Activated CD8-positive, alpha-beta memory T cell treated with anti-CD3 and anti-CD28 coated beads, Interleukin-2, amount 10 ng/mL, durations not matched to agents 7 days and 5 days (primary cell): ENCODE results near the gene CLIC5. TPM values are rescaled to one million over a fixed set of nuclear protein-coding genes. Genes with fewer than 3 reads are reported as not detected.

Experiments
- ATAC-seq: fragments of 150-1000 bp; cut with Tn5 transposase; one replicate; pipeline ENCODE4 v1.10.0; 2021; ENCODE audit warnings: moderate library complexity
- CTCF ChIA-PET: fragments of 350-600 bp; sonication (Branson Sonifier 250); formaldehyde crosslinking; loops from one replicate; lab custom pipeline; 2021; ENCODE audit warnings: antibody characterized with exemption; lab: Charles Lee
- DNase-seq: peaks from one replicate; pipeline ENCODE4 v3.0.0-alpha.2; 2020
- H3K27ac Mint-ChIP-seq: one replicate; pipeline ENCODE4 v1.8.0; 2021; ENCODE audit warnings: mild to moderate bottlenecking, mixed read lengths
- H3K27me3 Mint-ChIP-seq: one replicate; pipeline ENCODE4 v1.8.0; 2021; ENCODE audit warnings: mixed read lengths
- H3K36me3 Mint-ChIP-seq: one replicate; pipeline ENCODE4 v1.8.0; 2021; ENCODE audit warnings: mild to moderate bottlenecking, mixed read lengths
- H3K4me1 Mint-ChIP-seq: one replicate; pipeline ENCODE4 v1.8.0; 2021; ENCODE audit warnings: mixed read lengths
- H3K4me3 Mint-ChIP-seq: one replicate; pipeline ENCODE4 v1.8.0; 2021; ENCODE audit warnings: mild to moderate bottlenecking, moderate library complexity, mixed read lengths
- H3K9me3 Mint-ChIP-seq: one replicate; pipeline ENCODE4 v1.8.0; 2022; ENCODE audit warnings: low read depth, mixed read lengths
- total RNA-seq, 2 experiments: library from RNA; stranded (reverse); gene quantifications; one replicate each; pipeline ENCODE4 v1.2.3, GENCODE V29; 2021

Gene CLIC5
- total RNA-seq, 2 experiments from 2014 or later = 6.3 to 7.3 TPM

DNA sequence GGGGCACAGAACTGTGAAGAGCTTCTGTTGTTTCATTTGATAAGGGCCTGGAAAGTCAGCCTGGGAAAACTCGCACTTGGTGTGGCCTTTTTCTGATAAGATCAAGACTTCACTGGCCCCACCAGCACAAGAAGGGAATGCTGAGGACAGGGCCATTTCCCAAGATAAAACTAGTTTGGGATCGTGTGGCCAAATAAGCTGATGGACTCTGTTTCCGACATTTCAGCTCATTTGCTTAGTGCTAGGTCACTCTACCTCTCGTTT is 116.0 kb downstream of the CLIC5 start:
- Mint-ChIP-seq H3K36me3 (peaks cover 1% of the 10 kb centered on the region), H3K9me3 (no peaks in the 10 kb centered on the region), H3K27ac (no peak overlapping the region), H3K4me1 (peaks cover 30% of the 10 kb centered on the region), H3K27me3 (no peaks in the 10 kb centered on the region), H3K4me3 (no peak overlapping the region)
- DNase-seq (no peak), ATAC-seq (no peak)
- CTCF ChIA-PET = interaction anchor here (0.9 kb wide), 1 partner anchor 31 kb away, joined by 4 read pairs; no protein-coding TSS in a partner anchor

DNA sequence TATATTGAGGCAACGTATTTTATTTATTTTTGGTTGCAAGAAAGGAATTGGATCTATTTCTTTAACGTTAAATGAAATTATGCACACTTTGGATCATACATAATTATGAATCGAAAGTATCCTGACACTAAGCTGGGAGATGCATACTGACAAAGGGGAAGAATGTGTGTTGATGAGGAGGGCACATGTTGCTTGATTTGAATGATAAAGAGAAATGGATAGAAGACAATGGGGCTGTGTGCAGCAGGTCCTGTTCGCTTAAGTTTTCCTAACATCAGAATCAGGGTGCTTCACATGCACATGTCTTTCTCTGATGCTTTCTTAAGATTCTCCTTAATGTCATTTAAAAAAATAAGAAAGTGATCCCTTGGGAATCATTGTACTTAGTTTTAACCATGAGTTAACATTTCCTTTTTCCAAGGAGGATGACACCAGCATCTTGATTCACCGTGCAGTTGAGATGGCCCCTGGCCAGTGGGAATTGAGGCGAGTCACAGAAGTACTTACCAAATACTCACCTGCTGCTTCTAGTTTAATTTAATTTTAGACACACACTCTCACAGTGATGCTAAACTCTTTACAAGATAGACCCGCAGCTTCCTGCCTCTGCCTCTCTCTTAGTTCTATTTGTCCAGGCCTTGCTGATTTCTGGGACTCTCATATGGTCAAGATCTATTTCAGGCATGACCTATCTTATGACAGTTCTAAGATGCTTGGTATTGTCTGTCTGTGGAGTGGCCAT is 116.5 kb downstream of the CLIC5 start:
- Mint-ChIP-seq H3K27ac (no peak overlapping the region), H3K27me3 (no peaks in the 10 kb centered on the region), H3K4me1 (peaks cover 30% of the 10 kb centered on the region), H3K4me3 (no peak overlapping the region), H3K36me3 (peaks cover 1% of the 10 kb centered on the region), H3K9me3 (no peaks in the 10 kb centered on the region)
- DNase-seq (no peak), ATAC-seq (no peak)
- CTCF ChIA-PET = interaction anchor here (0.9 kb wide), 1 partner anchor 32 kb away, joined by 4 read pairs; no protein-coding TSS in a partner anchor

DNA sequence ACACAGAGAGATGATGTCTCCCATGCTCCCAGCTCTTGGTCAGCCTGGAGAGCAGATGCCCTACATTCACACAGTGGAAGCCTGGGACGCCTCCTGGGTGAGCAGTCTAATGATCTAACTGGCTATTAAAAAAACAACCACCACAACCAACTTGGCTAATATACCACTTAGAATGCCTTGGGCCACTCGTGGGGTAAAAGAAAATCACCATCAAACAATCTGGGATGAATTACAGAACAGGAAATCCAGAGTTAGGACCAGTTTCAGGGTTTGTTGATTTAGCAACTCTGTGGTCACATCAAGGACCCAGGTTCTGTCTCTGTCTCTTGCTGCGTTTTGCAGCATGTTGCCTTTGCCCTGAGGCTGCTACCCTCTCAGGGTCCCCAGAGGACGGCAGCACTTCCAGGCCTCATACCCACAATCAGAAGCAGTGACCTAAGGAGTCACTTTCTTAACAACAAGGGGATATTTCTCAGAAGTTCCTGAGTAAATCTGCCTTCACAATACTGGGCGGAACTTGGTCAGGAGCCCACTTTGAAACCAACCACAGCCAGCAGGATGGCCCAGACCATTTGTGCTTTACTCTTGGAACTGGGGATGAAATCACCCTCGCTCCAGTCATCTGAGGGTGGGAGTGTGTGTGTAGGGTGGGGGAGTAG is 118.7 kb downstream of the CLIC5 start:
- Mint-ChIP-seq H3K36me3 (peaks cover 1% of the 10 kb centered on the region), H3K9me3 (no peaks in the 10 kb centered on the region), H3K27ac (no peak overlapping the region), H3K4me3 (no peak overlapping the region), H3K27me3 (no peaks in the 10 kb centered on the region), H3K4me1 (peaks cover 30% of the 10 kb centered on the region)
- ATAC-seq = no peak
- DNase-seq = no peak
- CTCF ChIA-PET = interaction anchor here (0.6 kb wide), 1 partner anchor 500 kb away, joined by 3 read pairs; no protein-coding TSS in a partner anchor

DNA sequence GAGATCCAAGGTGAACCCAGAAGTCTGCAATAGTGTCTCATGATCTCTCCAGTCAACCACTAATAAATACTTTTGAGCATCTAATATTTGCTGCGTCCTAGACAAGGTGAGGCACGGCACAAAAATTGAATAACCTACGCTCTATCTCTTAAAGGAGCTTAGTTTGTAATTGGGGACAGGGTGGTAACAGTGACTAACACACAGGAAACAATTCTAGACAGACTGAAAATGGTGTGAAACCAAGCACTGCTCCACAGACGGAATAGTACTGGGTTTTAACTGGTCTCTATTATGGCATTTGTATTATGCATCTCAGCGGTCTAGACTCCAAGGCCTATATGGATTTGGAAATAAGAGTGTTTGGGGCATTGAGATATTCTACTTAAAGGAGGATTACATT is 120.1 kb downstream of the CLIC5 start:
- H3K36me3 Mint-ChIP-seq = peaks cover 3% of the 10 kb centered on the region
- ATAC-seq (peak; percentile 94), DNase-seq (no peak)
- H3K4me3 Mint-ChIP-seq = no peak overlapping the region
- no peaks in the 10 kb centered on the region for H3K27me3 Mint-ChIP-seq
- CTCF ChIA-PET = interaction anchor here (1.2 kb wide), 3 partner anchors 16 to 1240 kb away, joined by 3 to 4 read pairs (median 4); no protein-coding TSS in a partner anchor
- H3K9me3 Mint-ChIP-seq = no peaks in the 10 kb centered on the region
- H3K4me1 Mint-ChIP-seq = peaks cover 30% of the 10 kb centered on the region
- no peak overlapping the region for H3K27ac Mint-ChIP-seq

DNA sequence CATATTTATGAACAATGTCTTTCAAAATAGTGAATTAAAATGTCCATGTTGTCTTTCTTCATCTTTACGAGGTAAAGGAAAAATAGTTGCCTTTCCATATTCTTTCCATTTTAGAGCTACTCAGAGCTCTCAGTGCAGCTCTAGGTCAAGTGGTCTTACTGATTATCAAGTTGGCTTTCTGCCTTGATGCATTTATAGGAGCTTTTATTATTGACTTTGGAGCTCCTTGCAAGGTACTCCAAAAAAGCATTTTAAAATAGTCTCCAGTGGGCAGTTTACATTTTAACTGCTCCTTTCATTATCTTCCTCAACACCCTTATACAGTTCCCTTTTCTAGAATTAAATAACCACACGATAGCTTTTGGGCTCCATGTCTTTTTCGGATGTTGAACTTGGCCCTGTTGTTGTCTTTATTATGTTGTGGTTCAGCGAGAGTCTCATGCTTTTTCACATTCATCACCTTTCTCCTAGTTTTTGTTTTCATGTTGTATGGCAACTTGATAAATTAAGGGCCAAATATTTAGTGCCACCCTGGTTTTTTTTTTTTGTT is 122.9 kb downstream of the CLIC5 start:
- H3K4me1 Mint-ChIP-seq = peaks cover 32% of the 10 kb centered on the region
- ATAC-seq (no peak), DNase-seq (no peak)
- H3K9me3 Mint-ChIP-seq = no peaks in the 10 kb centered on the region
- no peak overlapping the region for H3K27ac Mint-ChIP-seq
- peaks cover 4% of the 10 kb centered on the region for H3K36me3 Mint-ChIP-seq
- peaks cover 5% of the 10 kb centered on the region for H3K27me3 Mint-ChIP-seq
- H3K4me3 Mint-ChIP-seq = no peak overlapping the region
- CTCF ChIA-PET = no interaction called here

DNA sequence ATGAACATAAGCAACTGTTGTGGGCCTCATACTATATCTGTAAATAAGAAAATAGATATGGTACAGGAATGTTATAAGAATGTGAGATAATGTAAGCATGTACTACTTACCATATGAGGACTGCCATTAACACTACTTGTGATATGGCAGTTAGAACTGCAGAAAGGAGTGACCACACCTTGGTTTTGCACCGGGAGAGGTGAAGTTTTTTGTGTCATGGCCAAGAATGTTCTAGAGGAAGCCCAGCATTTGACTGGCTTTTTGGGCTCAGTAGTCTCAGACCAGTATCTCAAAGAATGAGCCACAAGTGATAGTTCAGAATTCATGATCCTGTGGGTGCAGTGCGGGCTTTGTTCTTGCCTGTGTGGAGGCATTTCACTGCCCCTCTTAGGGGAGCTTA is 123.5 kb downstream of the CLIC5 start:
- Mint-ChIP-seq H3K27me3 (peaks cover 8% of the 10 kb centered on the region), H3K36me3 (peaks cover 4% of the 10 kb centered on the region), H3K27ac (no peak overlapping the region), H3K9me3 (no peaks in the 10 kb centered on the region), H3K4me1 (peaks cover 27% of the 10 kb centered on the region), H3K4me3 (no peak overlapping the region)
- no peak for DNase-seq
- CTCF ChIA-PET = no interaction called here
- ATAC-seq = no peak

DNA sequence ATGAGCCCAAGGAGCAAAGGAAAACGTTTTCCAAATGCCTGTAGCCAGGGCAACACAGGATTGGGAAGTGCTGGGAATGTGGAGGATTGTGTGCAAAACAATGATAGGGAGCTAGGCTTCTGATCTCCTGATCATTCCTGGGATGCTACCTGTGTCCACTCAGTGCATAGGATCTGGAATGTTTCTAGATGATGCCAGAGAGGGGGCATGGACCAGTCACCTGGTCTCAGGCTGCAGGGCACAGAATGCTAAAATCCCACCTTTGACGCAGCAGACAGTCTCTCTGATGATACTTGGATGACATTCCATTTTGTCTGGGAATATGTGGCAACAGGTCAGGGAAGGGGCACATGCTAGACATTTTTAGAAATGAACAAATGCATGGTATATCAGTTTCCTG is 128.9 kb downstream of the CLIC5 start:
- DNase-seq = no peak
- CTCF ChIA-PET = interaction anchor here (1.8 kb wide), 1 partner anchor 44 kb away, joined by 4 read pairs; no protein-coding TSS in a partner anchor
- Mint-ChIP-seq H3K4me3 (no peak overlapping the region), H3K27me3 (peaks cover 12% of the 10 kb centered on the region), H3K36me3 (peaks cover 4% of the 10 kb centered on the region), H3K9me3 (no peaks in the 10 kb centered on the region), H3K27ac (no peak overlapping the region), H3K4me1 (peaks cover 5% of the 10 kb centered on the region)
- no peak for ATAC-seq

DNA sequence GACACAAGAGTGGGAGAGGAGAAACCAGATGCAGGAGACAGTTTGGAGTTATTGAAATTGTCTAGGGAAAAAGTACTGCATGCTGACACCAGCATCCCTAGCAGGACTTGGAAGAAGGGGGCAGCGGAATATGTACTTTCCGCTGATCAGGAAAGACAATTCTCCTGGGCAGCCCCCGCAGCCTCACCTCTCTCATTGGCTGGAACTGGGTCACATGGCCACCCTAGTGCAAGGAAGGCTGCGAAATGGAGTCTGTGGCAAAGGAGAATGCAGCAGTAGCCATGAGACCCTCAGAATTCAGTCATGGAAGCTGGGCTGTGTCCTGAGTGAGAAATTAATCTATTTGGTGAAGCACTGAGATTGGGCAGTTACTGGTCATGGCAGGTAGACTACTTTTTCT is 131.3 kb downstream of the CLIC5 start:
- DNase-seq (no peak), ATAC-seq (no peak)
- Mint-ChIP-seq H3K4me3 (no peak overlapping the region), H3K36me3 (no peaks in the 10 kb centered on the region), H3K9me3 (no peaks in the 10 kb centered on the region), H3K27ac (no peak overlapping the region), H3K27me3 (peaks cover 12% of the 10 kb centered on the region), H3K4me1 (no peaks in the 10 kb centered on the region)
- CTCF ChIA-PET = no interaction called here

DNA sequence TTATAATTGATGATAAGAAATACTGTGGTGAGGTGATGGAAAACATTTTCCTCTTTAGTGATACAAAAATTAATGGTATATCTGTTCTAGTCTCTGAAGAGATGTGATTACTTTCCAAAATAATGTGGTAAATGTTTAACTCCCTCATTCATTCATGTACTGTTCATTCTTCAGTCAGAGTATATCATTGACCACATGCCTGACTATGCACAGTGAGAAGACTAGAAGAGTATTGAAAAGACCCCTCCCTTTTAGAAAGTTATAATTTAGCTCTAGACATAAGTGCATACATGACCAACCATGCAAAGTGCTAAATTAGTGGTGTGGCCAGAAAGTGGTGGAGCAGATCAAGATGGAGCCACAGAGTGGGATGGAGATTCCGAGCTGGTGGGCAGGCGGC is 133.0 kb downstream of the CLIC5 start:
- Mint-ChIP-seq H3K36me3 (no peaks in the 10 kb centered on the region), H3K27ac (no peak overlapping the region), H3K4me3 (no peak overlapping the region), H3K27me3 (peaks cover 6% of the 10 kb centered on the region), H3K4me1 (no peaks in the 10 kb centered on the region), H3K9me3 (no peaks in the 10 kb centered on the region)
- DNase-seq (no peak), ATAC-seq (no peak)
- CTCF ChIA-PET = no interaction called here

DNA sequence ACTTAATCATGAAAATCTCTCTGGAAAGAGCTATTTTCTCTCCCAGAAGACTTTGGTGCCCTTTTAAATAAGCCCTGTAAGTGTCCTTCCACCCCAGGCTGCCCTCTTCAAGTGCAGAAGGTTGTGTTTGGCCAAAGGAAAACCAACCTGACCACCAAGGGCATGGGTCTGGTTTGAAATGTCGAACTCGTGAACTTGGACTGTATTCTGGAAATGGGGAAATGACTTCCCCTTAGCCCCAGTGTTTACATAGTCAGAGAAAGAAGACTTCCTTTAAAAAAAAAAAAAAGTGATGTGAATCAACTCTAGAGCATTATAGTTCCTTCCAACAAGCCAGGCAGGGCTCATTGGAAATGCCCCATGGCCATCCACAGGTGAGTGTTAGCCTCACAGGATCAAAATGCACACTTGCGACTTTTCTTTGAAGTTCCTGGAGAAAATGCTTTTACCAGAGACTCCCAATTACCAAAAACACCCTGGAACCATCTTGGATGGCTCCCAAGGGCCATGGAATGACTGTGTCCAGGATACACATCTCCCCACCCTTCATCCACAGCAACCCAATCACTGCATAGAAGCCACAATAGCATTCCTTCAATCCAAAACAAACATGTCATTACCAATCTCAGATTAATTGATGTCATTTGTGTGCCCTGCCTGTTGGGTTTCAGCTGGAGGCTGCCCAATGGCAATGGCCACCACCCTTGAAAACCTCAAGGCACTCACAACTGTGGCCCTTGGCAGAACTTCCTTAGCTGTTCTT is 133.8 kb downstream of the CLIC5 start:
- CTCF ChIA-PET = no interaction called here
- Mint-ChIP-seq H3K4me3 (no peak overlapping the region), H3K36me3 (no peaks in the 10 kb centered on the region), H3K4me1 (no peaks in the 10 kb centered on the region), H3K27me3 (peaks cover 4% of the 10 kb centered on the region), H3K9me3 (no peaks in the 10 kb centered on the region), H3K27ac (no peak overlapping the region)
- ATAC-seq = no peak
- no peak for DNase-seq

DNA sequence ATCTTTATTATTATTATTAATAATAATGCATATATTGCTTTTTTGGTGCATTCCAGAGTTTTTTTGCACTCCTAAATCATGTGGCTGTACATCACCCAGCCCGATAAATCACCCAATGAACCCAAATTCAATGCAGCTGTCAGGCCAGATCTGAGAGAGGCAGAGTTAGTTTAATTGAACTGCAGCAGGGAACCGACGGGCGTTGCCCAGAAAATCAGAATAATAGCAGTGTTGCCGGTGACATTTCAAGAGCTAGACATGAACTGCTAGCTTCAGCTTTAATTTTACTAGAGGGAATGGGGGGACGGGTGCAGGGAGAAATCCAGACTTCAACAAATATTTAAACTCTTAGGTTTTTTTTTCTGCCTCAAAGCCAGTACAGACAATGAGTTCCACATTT is 135.0 kb downstream of the CLIC5 start:
- H3K27ac Mint-ChIP-seq = no peak overlapping the region
- no peak overlapping the region for H3K4me3 Mint-ChIP-seq
- H3K4me1 Mint-ChIP-seq = no peaks in the 10 kb centered on the region
- no peaks in the 10 kb centered on the region for H3K36me3 Mint-ChIP-seq
- ATAC-seq (no peak), DNase-seq (no peak)
- H3K27me3 Mint-ChIP-seq = peaks cover under 1% of the 10 kb centered on the region
- CTCF ChIA-PET = no interaction called here
- no peaks in the 10 kb centered on the region for H3K9me3 Mint-ChIP-seq

DNA sequence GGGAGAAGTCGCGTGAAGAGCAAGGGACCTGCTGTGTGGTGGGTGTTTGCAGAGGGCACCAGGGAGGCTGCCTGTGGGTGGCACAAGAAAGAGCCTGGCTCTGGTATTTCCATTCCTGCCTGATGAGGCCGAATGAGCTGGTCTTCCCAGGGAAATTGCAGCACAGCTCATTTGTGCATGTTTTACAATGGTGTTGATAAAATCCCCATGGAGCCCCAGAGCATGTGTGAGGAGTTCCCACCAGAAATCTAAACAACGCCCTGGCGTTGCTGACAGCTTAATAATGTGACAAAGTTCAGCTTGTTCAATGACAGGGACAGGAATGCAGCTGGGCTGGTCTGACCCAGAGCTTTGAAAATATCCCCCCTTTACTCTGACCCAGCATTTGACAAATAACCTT is 135.5 kb downstream of the CLIC5 start:
- no peak for DNase-seq
- H3K4me3 Mint-ChIP-seq = no peak overlapping the region
- CTCF ChIA-PET = no interaction called here
- no peaks in the 10 kb centered on the region for H3K4me1 Mint-ChIP-seq
- no peaks in the 10 kb centered on the region for H3K9me3 Mint-ChIP-seq
- H3K27ac Mint-ChIP-seq = no peak overlapping the region
- no peaks in the 10 kb centered on the region for H3K27me3 Mint-ChIP-seq
- H3K36me3 Mint-ChIP-seq = no peaks in the 10 kb centered on the region
- ATAC-seq = no peak

DNA sequence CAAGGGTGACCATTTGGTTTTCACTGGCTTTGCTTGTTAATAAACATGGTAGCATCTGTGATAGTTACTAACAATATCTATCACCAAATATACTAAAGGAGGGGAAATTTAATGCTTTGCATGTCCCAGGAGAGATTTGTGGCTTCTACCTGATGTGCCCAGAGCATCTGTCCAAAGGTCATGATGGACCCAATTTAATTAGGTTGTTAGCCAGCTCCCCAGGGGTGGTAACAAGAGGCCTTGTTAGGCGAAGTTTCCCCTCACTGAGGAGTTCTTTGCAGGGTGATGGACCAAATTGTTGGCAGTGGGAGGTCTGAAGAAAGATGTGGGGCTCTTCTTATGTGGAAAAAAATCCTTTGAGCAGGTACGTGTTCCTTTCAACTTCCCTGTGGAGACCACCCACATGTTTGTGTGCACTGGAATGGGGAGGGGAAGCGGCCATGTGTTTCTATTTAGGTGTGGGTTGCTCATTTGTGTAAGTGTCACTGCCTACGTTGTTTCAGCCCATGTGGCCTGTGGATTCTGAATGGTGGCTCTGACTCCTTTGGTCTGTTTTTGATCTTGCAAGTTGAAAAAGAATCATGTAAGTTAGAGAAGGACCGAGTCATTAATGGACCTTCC is 137.6 kb downstream of the CLIC5 start:
- Mint-ChIP-seq H3K27me3 (peaks cover 10% of the 10 kb centered on the region), H3K27ac (no peak overlapping the region), H3K9me3 (no peaks in the 10 kb centered on the region), H3K4me3 (no peak overlapping the region), H3K4me1 (no peaks in the 10 kb centered on the region), H3K36me3 (no peaks in the 10 kb centered on the region)
- ATAC-seq = no peak
- no peak for DNase-seq
- CTCF ChIA-PET = no interaction called here
